K562 (cell line): ENCODE data around the gene SDC1. TPM values are rescaled to one million over a fixed set of nuclear protein-coding genes. Genes with fewer than 3 reads are reported as not detected.

Experiments
- ATAC-seq: fragments of 200-7000 bp; cut with Tn5 transposase; 3 replicates; pipeline ENCODE4 v1.9.1; 2020; ENCODE audit warnings: moderate library complexity
- BruUV-seq: library from RNA; stranded (reverse); fragments of 400-500 nt; replicated peaks from 2 replicates; lab custom pipeline; 2021; lab: Mats Ljungman, UMichigan
- CTCF ChIA-PET: fragments of 300-600 bp; formaldehyde crosslinking; extraction: SDS; loops from one replicate; lab custom pipeline; 2021; ENCODE audit warnings: low intra/inter-chr PET ratio; lab: Yijun Ruan, JAX
- POLR2A ChIA-PET: fragments of 300-600, 350-650 bp; sonication (Branson Sonifier 250); formaldehyde crosslinking; extraction: SDS; loops from one replicate; lab custom pipeline; 2021; ENCODE audit warnings: antibody characterized with exemption, inconsistent platforms; lab: Yijun Ruan, JAX
- DNase-seq, 4 experiments: peaks; one replicate each; pipeline versions ENCODE4 v3.0.0 to v3.0.0-alpha.2; 2011 to 2018; ENCODE audit warnings: low spot score in 3 of 4, mixed read lengths in 3 of 4; ENCODE audit errors: extremely low read depth in 1 of 4
- FAIRE-seq: peaks from 2 replicates; lab custom pipeline; 2011; peaks lifted over from hg19 to GRCh38; lab: Jason Lieb, UNC
- H2AFZ ChIP-seq: 2 replicates; pipeline ENCODE4 v1.6.0; 2011; ENCODE audit warnings: low read depth, low read length, control low read depth, inconsistent platforms
- H3K27ac ChIP-seq: fragments of 200-600 bp; 3 replicates; pipeline ENCODE4 v1.8.0; 2011; ENCODE audit warnings: low read depth, mild to moderate bottlenecking, control low read depth, inconsistent platforms, low read length, moderate library complexity, mixed read lengths; ENCODE audit errors: extremely low read depth
- H3K27me3 ChIP-seq, 2 experiments: fragments of 300-600 bp in 1 of 2; 2 replicates in 1 of 2; 3 replicates in 1 of 2; pipeline versions ENCODE4 v1.6.0 to v1.8.0; 2011; ENCODE audit warnings: inconsistent platforms in 2 of 2, low read length in 2 of 2, mild to moderate bottlenecking in 1 of 2, mixed read lengths in 1 of 2, moderate library complexity in 1 of 2; ENCODE audit not compliant: control insufficient read depth in 2 of 2, insufficient read depth in 2 of 2
- H3K36me3 ChIP-seq: fragments of 300-600 bp; 3 replicates; pipeline ENCODE4 v1.8.0; 2011; ENCODE audit warnings: mild to moderate bottlenecking, low read length, inconsistent platforms; ENCODE audit not compliant: control insufficient read depth, insufficient read depth
- H3K4me1 ChIP-seq, 2 experiments: fragments of 200-600 bp in 1 of 2; replicated peaks in 1 of 2; 2 replicates in 1 of 2; 3 replicates in 1 of 2; pipeline versions ENCODE4 v1.5.1 to v1.8.0; 2011; ENCODE audit warnings: inconsistent platforms in 2 of 2, low read length in 2 of 2, mild to moderate bottlenecking in 1 of 2, mixed read lengths in 1 of 2, moderate library complexity in 1 of 2; ENCODE audit not compliant: control insufficient read depth in 2 of 2, insufficient read depth in 2 of 2
- H3K4me2 ChIP-seq: 2 replicates; pipeline ENCODE4 v1.6.1; 2011; ENCODE audit warnings: low read length, control low read depth, inconsistent platforms, mixed read lengths; ENCODE audit not compliant: insufficient read depth
- H3K4me3 ChIP-seq: fragments of 200-600 bp; sonication (generic), shearing (Covaris generic); 2 replicates; pipeline ENCODE4 v1.5.1; 2016; ENCODE audit warnings: control low read depth, inconsistent platforms
- H3K79me2 ChIP-seq: fragments of 200-600 bp; 3 replicates; pipeline ENCODE4 v1.8.0; 2011; ENCODE audit warnings: low read length, inconsistent platforms; ENCODE audit not compliant: control insufficient read depth, insufficient read depth
- H3K9ac ChIP-seq, 2 experiments: 2 replicates each; pipeline versions ENCODE4 v1.6.0 to v1.6.1; 2011; ENCODE audit warnings: low read depth in 2 of 2, low read length in 2 of 2, control low read depth in 1 of 2, inconsistent platforms in 1 of 2, mild to moderate bottlenecking in 1 of 2, mixed read lengths in 1 of 2; ENCODE audit not compliant: insufficient read depth in 1 of 2
- H3K9me1 ChIP-seq: one replicate; pipeline ENCODE4 v1.6.0; 2011; ENCODE audit warnings: inconsistent platforms, mild to moderate bottlenecking, low read length, moderate library complexity; ENCODE audit not compliant: control insufficient read depth, insufficient read depth
- H3K9me3 ChIP-seq: replicated peaks from 2 replicates; pipeline ENCODE4 v1.5.1; 2011; ENCODE audit warnings: low read depth, low read length, inconsistent platforms; ENCODE audit not compliant: control insufficient read depth, insufficient read depth
- H4K20me1 ChIP-seq: replicated peaks from 2 replicates; pipeline ENCODE4 v1.6.1; 2011; ENCODE audit warnings: low read length, inconsistent platforms, mixed read lengths; ENCODE audit not compliant: control insufficient read depth, insufficient read depth
- ARHGAP35 ChIP-seq: fragments of 450-650 bp; IDR thresholded peaks from 2 replicates; pipeline ENCODE4 v1.6.1; 2018; ENCODE audit not compliant: partially characterized antibody
- ETV5 ChIP-seq: sonication (generic); formaldehyde crosslinking; IDR thresholded peaks from 2 replicates; pipeline ENCODE4 v1.4.0; 2020; ENCODE audit warnings: low read depth, mild to moderate bottlenecking, missing genetic modification reagents
- GTF2B ChIP-seq: IDR thresholded peaks from 2 replicates; pipeline ENCODE4 v1.6.1; 2011; ENCODE audit not compliant: insufficient read length; ENCODE audit errors: extremely low read depth
- GTF2F1 ChIP-seq: IDR thresholded peaks from 2 replicates; pipeline ENCODE4 v1.6.1; 2011; ENCODE audit warnings: low read depth, low read length, improper control_type of control experiment
- KLF10 ChIP-seq: fragments of 250-450 bp; sonication (Bioruptor Pico); IDR thresholded peaks from 2 replicates; pipeline ENCODE4 v1.6.1; 2021; ENCODE audit warnings: matching md5 sums
- MAFF ChIP-seq: IDR thresholded peaks from 2 replicates; pipeline ENCODE4 v1.6.1; 2012; ENCODE audit warnings: low read length, improper control_type of control experiment
- MTA2 ChIP-seq: fragments of 450-650 bp; IDR thresholded peaks from 2 replicates; pipeline ENCODE4 v1.6.1; 2016; ENCODE audit warnings: low read depth
- NCOA2 ChIP-seq, 2 experiments: fragments of 450-650 bp; IDR thresholded peaks; 2 replicates each; pipeline ENCODE4 v1.6.1; 2018; ENCODE audit warnings: mild to moderate bottlenecking in 2 of 2, moderate library complexity in 1 of 2; ENCODE audit not compliant: partially characterized antibody in 2 of 2
- POLR3A ChIP-seq: IDR thresholded peaks from 2 replicates; pipeline ENCODE4 v1.6.1; 2011; ENCODE audit warnings: borderline replicate concordance, mild to moderate bottlenecking, moderate library complexity; ENCODE audit not compliant: insufficient read length, insufficient read depth; ENCODE audit errors: extremely low read depth
- RBM39 ChIP-seq: fragments of 200-400 bp; formaldehyde crosslinking; optimal IDR thresholded peaks from 2 replicates; pipeline ENCODE3; 2018; ENCODE audit warnings: low read depth, low read length
- SMARCC2 ChIP-seq: fragments of 450-650 bp; IDR thresholded peaks from 2 replicates; pipeline ENCODE4 v1.6.1; 2017; ENCODE audit warnings: antibody characterized with exemption, moderate library complexity, mild to moderate bottlenecking, low read depth
- XRCC4 ChIP-seq: IDR thresholded peaks from one replicate; pipeline ENCODE4 v1.6.1; 2011; ENCODE audit not compliant: insufficient read depth, insufficient read length; ENCODE audit errors: extremely low read depth
- ZNF133 ChIP-seq: fragments of 250-450 bp; sonication (Bioruptor Pico); IDR thresholded peaks from 2 replicates; pipeline ENCODE4 v1.4.0; 2020; ENCODE audit warnings: mild to moderate bottlenecking
- ZNF197 ChIP-seq: fragments of 200-800 bp; sonication (Bioruptor generic); IDR thresholded peaks from 2 replicates; pipeline ENCODE4 v1.6.1; 2016; ENCODE audit warnings: low read depth, missing genetic modification characterization, missing compliant biosample characterization
- ZNF41 ChIP-seq: fragments of 250-450 bp; sonication (Bioruptor Pico); conservative IDR thresholded peaks from 2 replicates; pipeline ENCODE4 v1.4.0; 2020; ENCODE audit warnings: mild to moderate bottlenecking
- ZNF785 ChIP-seq: fragments of 250-450 bp; sonication (Bioruptor Pico); IDR thresholded peaks from 2 replicates; pipeline ENCODE4 v1.4.0; 2020; ENCODE audit warnings: mild to moderate bottlenecking
- WGBS: fragments of 100-300 bp; shearing (Covaris generic); methylation state at CpG from one replicate; pipeline ENCODE4 v1.1.6; 2016; ENCODE audit warnings: low coverage, mixed read lengths; ENCODE audit not compliant: insufficient coverage; ENCODE audit errors: missing lambda C conversion rate; 5-methylcytosine and 5-hydroxymethylcytosine counted together
- in situ Hi-C: fragments of 300-500 bp; cut with MboI; formaldehyde crosslinking; loops from 4 replicates; pipeline ENCODE4 v1.15.0; 2018; ENCODE audit warnings: inconsistent platforms, mixed read lengths
- intact Hi-C: fragments of 100-400 bp; cut with micrococcal nuclease; formaldehyde crosslinking; loops from 2 replicates; pipeline ENCODE4 v1.14.2; 2022
- polyA plus RNA-seq, 8 experiments: library from polyadenylated mRNA; depleted of rRNA in 4 of 8; stranded (reverse) in 5 of 8; unstranded in 3 of 8; fragments of >200 nt; fragmentation: Nextera tagmentation in 2 of 8; fragmentation: Illumina TruSeq in 1 of 8; extraction: Ambion mirVana in 2 of 8; extraction: Trizol in 1 of 8; gene quantifications; 2 replicates each; pipeline versions ENCODE4 v1.2.1 to v1.2.3, GENCODE V29; 2011 to 2014; ENCODE audit warnings: inconsistent platforms in 1 of 8, missing spikeins in 1 of 8
- total RNA-seq, 7 experiments: library from RNA; depleted of rRNA in 6 of 7; stranded (reverse); fragments of >200 nt in 6 of 7; fragmentation: Illumina TruSeq in 2 of 7; extraction: Trizol in 2 of 7; gene quantifications; 2 replicates each; pipeline versions ENCODE4 v1.2.1 to v1.2.3, GENCODE V29; 2011 to 2021; ENCODE audit warnings: low replicate concordance in 1 of 7
- TF ChIP-seq, protein P1 (sequence below), 2 experiments: fragments of 450-650 bp in 1 of 2; sonication (generic) in 1 of 2; formaldehyde crosslinking in 1 of 2; IDR thresholded peaks in 1 of 2; conservative IDR thresholded peaks in 1 of 2; 2 replicates each; pipeline versions ENCODE4 v1.6.1 to v1.8.1; 2016 to 2023; ENCODE audit warnings: mild to moderate bottlenecking in 2 of 2, moderate library complexity in 2 of 2, inconsistent platforms in 1 of 2, missing genetic modification reagents in 1 of 2
- TF ChIP-seq, protein P2 (sequence below): sonication (generic); IDR thresholded peaks from 2 replicates; pipeline ENCODE4 v1.6.1; 2016
- TF ChIP-seq, protein P3 (sequence below): fragments of 250-450 bp; sonication (Bioruptor Pico); IDR thresholded peaks from 2 replicates; pipeline ENCODE4 v1.4.0; 2020

SDC1 gene
- total and polyA plus RNA-seq, 9 of the 15 experiments (the other 6 are each of a cell fraction or from before 2014, with no cell fraction given): 0.06 to 2.7 (median 0.49) TPM

DNA sequence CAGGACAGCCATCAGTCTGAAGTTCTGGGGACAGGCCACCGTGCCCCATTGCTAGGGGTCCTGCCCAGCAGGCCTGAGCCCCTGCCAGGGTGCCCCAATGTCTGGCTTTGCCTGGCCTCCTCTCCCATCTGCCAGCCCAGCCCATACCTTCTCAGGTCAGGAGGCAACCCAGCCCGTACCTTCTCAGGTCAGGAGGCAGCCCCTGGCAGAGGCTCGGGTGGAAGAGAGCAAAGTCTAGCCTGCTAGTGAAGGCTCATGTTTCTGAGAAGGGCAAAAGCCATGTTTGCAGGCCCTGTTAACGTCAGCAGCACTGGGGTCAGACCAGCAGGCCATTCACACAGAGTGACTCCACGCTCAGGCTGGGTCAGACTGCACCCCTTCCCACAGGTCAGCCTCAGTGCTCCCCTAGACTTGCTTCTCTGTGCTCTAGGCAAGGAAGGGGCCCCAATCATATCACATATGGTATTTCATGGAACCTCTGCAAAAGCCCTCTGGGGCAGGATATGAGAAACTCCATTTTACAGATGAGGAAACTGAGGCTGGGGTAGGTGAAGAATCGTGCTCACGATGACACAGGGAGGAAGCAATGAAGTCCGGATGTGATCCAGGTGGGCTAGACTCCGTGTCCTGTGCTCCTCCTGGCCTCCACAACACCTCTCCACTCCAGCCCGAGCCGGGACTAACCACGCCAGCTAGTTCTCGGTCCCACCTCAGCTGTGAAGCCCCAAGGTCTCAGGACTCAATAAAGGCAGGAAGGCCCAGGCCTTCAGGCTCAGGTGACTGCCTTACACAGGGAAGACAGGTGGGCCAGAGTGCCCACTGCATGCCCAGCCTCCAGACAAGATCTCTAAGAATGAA is 9.5 kb downstream of the SDC1 start:
- no peak overlapping the region for H2AFZ ChIP-seq
- H3K9ac ChIP-seq: no peak overlapping the region
- FAIRE-seq (no peak), ATAC-seq (no peak), DNase-seq (no peak)
- no peaks in the 10 kb centered on the region for H3K9me3 ChIP-seq
- no peaks in the 10 kb centered on the region for H3K9me1 ChIP-seq
- CTCF ChIA-PET: no interaction called here
- intact Hi-C loops (no loop called here), in situ Hi-C loops (no loop called here)
- H3K27me3 ChIP-seq: peaks cover 0 to 41% of the 10 kb centered on the region in 2 experiments; a peak in 2 of 5 replicates
- 28% methylated on average over 13 of the region's 13 CpGs for WGBS
- H3K36me3 ChIP-seq: no peaks in the 10 kb centered on the region
- H3K4me1 ChIP-seq: peaks cover 4 to 30% of the 10 kb centered on the region in 2 experiments; a peak in 3 of 5 replicates
- H4K20me1 ChIP-seq: no peaks in the 10 kb centered on the region
- BruUV-seq: no TSS peak
- no peak overlapping the region for H3K4me3 ChIP-seq
- POLR2A ChIA-PET: interaction anchor here (0.8 kb wide), 1 partner anchor 13 kb away, joined by 5 read pairs; no protein-coding TSS in a partner anchor
- H3K4me2 ChIP-seq: no peak overlapping the region
- no peaks in the 10 kb centered on the region for H3K79me2 ChIP-seq
- H3K27ac ChIP-seq: no peak overlapping the region
- TF ChIP-seq KLF10: no peak
- no peak for TF ChIP-seq MAFF
- TF ChIP-seq ZNF133 (CRISPR knock-in tag): no peak
- no peak for TF ChIP-seq MTA2
- no peak for TF ChIP-seq POLR3A
- no peak for TF ChIP-seq XRCC4
- TF ChIP-seq ARHGAP35: no peak
- no peak for TF ChIP-seq NCOA2 (IDR thresholded peaks at IDR 0.05; ENCODE audit: partially characterized antibody in 2 of 2)
- no peak for TF ChIP-seq ZNF41 (CRISPR knock-in tag)
- TF ChIP-seq, protein P1, sequence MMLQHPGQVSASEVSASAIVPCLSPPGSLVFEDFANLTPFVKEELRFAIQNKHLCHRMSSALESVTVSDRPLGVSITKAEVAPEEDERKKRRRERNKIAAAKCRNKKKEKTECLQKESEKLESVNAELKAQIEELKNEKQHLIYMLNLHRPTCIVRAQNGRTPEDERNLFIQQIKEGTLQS (IDR thresholded peaks at IDR 0.05): no peak
- TF ChIP-seq, protein P1 (CRISPR knock-in tag; conservative IDR thresholded peaks at IDR 0.05): no peak
- no peak for TF ChIP-seq GTF2B
- TF ChIP-seq ZNF785: no peak
- no peak for TF ChIP-seq GTF2F1
- TF ChIP-seq, protein P2, sequence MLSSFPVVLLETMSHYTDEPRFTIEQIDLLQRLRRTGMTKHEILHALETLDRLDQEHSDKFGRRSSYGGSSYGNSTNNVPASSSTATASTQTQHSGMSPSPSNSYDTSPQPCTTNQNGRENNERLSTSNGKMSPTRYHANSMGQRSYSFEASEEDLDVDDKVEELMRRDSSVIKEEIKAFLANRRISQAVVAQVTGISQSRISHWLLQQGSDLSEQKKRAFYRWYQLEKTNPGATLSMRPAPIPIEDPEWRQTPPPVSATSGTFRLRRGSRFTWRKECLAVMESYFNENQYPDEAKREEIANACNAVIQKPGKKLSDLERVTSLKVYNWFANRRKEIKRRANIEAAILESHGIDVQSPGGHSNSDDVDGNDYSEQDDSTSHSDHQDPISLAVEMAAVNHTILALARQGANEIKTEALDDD: no peak
- no peak for TF ChIP-seq SMARCC2
- TF ChIP-seq, protein P3, sequence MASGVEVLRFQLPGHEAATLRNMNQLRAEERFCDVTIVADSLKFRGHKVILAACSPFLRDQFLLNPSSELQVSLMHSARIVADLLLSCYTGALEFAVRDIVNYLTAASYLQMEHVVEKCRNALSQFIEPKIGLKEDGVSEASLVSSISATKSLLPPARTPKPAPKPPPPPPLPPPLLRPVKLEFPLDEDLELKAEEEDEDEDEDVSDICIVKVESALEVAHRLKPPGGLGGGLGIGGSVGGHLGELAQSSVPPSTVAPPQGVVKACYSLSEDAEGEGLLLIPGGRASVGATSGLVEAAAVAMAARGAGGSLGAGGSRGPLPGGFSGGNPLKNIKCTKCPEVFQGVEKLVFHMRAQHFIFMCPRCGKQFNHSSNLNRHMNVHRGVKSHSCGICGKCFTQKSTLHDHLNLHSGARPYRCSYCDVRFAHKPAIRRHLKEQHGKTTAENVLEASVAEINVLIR: no peak
- no peak for TF ChIP-seq ZNF197 (CRISPR knock-in tag)
- no peak for TF ChIP-seq ETV5 (CRISPR knock-in tag)
- TF ChIP-seq RBM39: no peak
